HG02970 (cell line): ENCODE measurements around the gene ANAPC5.

Experiments used
- ATAC-seq: cut with Tn5 transposase; IDR thresholded peaks from one replicate; pipeline ENCODE4 v1.9.1; 2021; ENCODE audit warnings: mild to moderate bottlenecking, moderate library complexity, moderate number of reproducible peaks; ENCODE audit not compliant: unreplicated experiment, low FRiP score

Gene ANAPC5

DNA sequence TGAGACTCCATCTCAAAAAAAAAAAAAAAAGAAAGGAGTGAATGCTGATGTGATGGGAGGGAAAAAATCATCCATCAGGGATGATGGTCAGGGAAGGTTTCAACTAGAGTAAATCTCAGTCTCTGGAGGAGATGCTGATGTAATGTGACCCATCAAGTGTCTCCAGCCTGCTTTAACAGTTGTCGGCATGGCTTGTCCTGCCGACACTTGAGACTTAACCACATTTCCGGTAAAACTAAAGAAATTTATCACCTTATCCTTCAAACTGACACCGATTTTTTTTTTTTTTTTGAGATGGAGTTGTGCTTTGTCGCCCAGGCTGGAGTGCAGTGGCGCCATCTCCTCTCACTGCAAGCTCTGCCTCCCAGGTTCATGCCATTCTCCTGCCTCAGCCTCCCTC, 21.5 kb upstream of the ANAPC5 start:
- ATAC-seq, result no peak

- ATAC-seq, result no peak
Measured at GRCh38 chr12:121371404-121371803, 19.2 kb upstream of the ANAPC5 start.

DNA sequence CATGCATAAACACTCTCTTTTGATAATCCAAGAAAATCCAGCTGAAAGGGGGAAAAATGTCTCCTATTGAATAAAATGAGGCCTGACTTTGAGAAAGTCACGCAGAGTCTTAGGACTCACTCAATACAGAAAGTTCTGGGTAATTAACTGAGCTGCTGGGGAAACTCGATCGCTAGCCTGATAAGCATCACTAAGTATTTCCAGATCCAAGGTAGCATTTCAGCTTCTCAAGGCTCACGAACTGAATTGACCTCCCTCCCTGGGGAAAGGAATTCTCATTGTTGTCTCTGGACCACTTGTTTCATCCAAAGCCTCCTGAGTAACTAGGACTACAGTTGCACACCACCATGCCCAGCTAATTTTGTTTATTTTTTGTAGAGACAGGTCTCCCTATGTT, 13.8 kb upstream of the ANAPC5 start:
- ATAC-seq, result no peak

- ATAC-seq, result no peak
Measured at GRCh38 chr12:121365416-121366062, 13.3 kb upstream of the ANAPC5 start.

- ATAC-seq, result no peak
Measured at GRCh38 chr12:121364683-121365121, 12.5 kb upstream of the ANAPC5 start.

DNA sequence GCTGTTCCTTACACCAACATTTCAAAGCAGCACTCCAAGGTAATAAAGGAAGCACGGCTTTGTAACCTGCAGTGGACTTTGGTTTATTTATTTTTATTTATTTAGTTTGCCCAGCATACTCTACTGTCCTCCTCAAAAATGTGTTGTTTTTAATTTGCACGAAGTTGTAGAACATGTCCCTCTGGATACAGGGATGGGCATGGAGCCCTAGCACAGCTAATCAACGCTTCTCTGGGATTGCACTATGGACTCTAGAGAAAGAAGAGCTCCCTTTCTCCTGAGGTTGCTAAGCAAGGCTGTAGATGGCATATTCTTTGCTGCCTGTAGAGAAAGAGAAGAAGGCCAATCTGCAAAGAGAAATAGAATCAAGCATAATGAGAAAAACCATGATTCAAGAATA, 5.9 kb upstream of the ANAPC5 start:
- no peak for ATAC-seq

DNA sequence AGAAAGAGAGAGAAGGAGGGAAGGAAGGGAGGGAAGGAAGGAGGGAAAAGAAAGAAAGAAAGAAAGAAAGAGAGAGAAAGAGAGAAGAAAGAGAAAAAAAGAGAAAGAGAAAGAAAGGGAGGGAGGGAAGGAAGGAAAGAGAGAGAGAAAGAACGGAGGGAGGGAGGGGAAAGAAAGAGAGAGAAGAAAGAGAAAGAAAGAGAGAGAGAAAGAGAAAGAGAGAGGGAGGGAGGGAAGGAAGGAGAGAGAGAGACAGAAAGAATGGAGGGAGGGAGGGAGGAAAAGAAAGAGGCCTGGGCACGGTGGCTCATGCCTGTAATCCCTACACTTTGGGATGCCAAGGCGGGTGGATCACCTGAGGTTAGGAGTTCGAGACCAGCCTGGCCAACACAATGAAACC, 5.1 kb upstream of the ANAPC5 start:
- ATAC-seq, result no peak

DNA sequence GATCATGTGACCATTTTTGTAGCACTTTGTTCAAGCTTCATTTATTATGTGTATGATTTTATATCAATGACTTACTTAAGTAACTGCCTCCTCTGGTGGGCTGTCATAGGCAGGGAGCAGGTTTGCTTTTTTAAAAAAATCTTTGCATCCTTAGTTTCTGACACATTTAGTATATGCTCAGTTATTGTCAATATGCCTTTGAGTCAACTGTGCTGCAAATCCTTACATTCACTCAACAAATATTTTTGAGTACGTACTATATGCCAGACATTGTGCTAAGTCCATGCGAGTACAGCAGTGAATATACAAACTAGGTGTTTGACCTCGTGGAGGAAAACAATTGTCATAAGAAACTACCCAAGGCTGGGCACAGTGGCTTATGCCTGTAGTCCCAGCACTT, 4.4 kb upstream of the ANAPC5 start:
- ATAC-seq, result no peak

DNA sequence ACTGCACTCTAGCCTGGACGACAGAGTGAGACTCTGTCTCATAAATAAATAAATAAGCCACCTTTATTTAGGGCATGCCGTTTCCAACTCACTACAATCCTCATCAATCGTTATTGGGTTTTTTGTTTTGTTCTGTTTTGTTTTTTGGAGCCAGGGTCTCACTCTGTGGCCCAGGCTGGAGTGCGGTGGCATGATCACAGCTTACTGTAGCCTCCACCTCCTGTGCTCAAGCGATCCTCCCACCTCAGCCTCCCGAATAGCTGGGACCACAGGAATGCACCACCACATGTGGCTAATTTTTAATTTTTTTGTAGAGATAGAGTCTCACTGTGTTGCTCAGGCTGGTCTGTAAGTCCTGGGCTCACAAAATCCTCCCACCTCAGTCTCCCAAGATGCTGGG, 3.6 kb upstream of the ANAPC5 start:
- ATAC-seq, result no peak

DNA sequence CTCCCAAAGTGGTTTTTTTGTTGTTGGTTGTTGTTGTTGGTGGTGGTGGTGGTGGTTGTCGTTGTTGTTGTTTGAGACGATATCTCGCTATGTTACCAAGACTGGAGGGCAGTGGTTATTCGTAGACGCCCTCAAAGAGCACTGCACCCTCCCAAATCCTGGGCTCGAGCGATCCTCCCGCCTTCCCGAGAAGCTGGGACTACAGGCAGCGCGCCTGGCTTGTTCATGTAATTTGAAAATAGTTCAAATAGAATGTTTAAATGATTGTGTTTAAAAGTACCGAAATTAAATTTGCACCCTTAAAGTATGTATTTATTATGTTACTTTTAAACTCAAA, 439 bp upstream of the ANAPC5 start:
- no peak for ATAC-seq

DNA sequence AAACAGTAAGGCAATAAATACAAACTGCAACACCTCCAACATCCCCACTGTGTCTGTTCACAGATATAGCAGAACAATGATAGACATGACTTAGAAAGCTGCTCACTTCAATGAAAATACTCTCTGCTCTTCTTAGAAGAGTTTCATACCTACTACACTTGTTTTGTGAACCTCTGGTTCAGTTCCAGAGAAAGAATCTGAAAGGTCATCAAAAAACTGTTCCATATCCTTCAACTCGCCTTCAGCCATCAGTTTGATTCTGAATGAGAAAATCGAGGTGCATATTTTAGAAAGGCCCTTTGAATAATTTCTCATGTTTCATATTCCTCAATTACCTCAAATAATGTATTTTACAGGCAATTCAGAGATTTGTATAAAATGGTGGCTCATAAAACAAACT, 5.5 kb downstream of the ANAPC5 start:
- no peak for ATAC-seq

- ATAC-seq, result no peak
Measured at GRCh38 chr12:121345151-121345815, 6.9 kb downstream of the ANAPC5 start.

DNA sequence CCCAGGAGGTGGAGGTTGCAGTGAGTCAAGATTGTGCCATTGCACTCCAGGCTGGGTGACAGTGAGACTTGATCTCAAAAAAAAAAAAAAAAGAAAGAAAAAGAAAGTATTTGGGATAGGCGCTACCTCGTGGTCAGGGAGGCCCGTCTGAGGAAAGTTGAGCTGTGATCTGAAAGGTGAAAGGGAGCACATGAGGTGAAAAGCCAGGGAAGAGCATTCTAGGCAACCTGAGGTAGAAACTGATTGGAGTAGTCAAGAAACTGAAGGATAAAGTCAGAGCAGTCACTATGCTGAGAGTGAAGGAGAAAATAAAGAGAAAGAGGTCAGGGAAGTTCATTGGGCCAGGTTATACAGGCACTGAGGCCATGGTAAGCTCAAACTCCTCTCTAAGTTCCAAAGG, 7.7 kb downstream of the ANAPC5 start:
- no peak for ATAC-seq

GRCh38 chr12:121337416-121337815, 14.8 kb downstream of the ANAPC5 start:
- ATAC-seq, result no peak

DNA sequence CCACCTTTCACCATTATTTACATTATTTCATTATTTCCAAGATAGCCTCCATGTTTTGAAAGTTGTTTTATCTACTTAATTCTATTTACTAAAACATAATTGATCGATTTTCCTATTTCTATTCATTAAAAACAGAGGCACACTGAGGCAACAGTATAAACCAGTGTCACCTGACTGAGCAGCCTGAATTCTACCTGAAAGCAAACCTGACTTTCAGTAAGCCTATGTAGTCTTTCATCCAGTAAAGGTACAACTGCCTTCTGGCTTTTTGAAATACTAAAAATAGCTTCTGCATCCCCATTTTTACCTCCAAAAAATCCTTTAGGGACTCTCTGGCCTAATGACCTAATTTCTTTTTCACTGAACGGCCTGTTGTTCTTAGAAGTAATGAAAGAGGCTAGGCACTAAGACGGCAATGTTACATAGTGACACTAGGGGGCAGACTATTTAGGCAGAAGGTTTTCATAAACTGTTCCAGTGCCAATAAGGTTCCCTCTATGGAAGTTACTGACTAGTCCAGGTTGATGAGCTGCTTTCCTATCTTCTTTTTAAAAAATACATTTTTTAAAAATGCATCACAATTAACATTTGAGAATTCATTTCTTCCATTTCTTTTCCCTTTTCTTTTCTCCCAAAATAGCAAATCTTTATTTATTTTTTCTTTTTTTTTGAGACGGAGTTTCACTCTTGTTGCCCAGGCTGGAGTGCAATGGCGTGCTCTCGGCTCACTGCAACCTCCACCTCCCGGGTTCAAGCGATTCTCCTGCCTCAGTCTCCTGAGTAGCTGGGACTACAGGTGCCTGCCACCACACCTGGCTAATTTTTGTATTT, 17.5 kb downstream of the ANAPC5 start:
- no peak for ATAC-seq

- ATAC-seq, result no peak
Measured at GRCh38 chr12:121333747-121334146, 18.5 kb downstream of the ANAPC5 start.

DNA sequence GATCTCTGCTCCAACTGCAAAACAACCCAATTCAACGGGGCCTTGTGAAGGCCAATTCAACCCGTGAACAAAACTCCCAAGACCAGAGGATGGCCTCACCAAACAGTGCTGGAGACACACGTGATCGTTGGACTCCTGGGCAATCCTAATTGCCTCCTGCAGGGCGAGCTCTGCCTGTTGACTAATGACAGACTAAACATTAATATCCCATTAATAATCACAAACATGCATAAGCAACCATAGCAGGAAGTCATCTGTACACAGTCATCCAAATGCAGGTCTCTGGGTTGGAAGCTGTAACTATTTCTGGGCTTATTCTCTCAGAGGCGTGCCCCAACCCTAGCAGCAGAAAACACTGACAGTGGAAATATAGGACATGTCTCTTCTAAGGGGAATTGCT, 21.0 kb downstream of the ANAPC5 start:
- no peak for ATAC-seq

GRCh38 chr12:121330692-121331091, 21.5 kb downstream of the ANAPC5 start:
- no peak for ATAC-seq

GRCh38 chr12:121330195-121330594, 22.0 kb downstream of the ANAPC5 start:
- ATAC-seq, result no peak

GRCh38 chr12:121328620-121329019, 23.6 kb downstream of the ANAPC5 start:
- ATAC-seq, result no peak

- ATAC-seq, result no peak
Measured at GRCh38 chr12:121326996-121327674, 25.1 kb downstream of the ANAPC5 start.
